CD4-positive, alpha-beta T cell (primary cell): Measurements from ENCODE around the gene ATG2A. TPM values are rescaled to one million over a fixed set of nuclear protein-coding genes. Genes with fewer than 3 reads are reported as not detected.

Source experiments
- ATAC-seq: fragments of 200-7000 bp; cut with Tn5 transposase; one replicate; pipeline ENCODE4 v1.10.0; 2022; ENCODE audit warnings: mild to moderate bottlenecking; ENCODE audit not compliant: poor library complexity
- CTCF ChIA-PET: fragments of 350-600 bp; sonication (Branson Sonifier 250); formaldehyde crosslinking; loops from one replicate; lab custom pipeline; 2021; ENCODE audit warnings: antibody characterized with exemption, inconsistent platforms; lab: Charles Lee
- POLR2A ChIA-PET: fragments of 350-600 bp; sonication (Branson Sonifier 250); formaldehyde crosslinking; loops from one replicate; lab custom pipeline; 2021; ENCODE audit warnings: antibody characterized with exemption, inconsistent platforms; lab: Charles Lee
- DNase-seq, 14 experiments: peaks; one replicate each; pipeline ENCODE4 v3.0.0-alpha.2; 2013 to 2020; ENCODE audit warnings: mixed read lengths in 2 of 14
- H3K27ac ChIP-seq, 2 donors: one replicate each; pipeline versions ENCODE4 v1.5.1 to v1.7.0; 2013; ENCODE audit warnings: low read length in 2 of 2, low read depth in 1 of 2, mild to moderate bottlenecking in 1 of 2
- H3K27me3 ChIP-seq, 2 experiments: 1 replicate in 1 of 2; 2 replicates in 1 of 2; pipeline versions ENCODE4 v1.6.1 to v1.7.0; 2013; ENCODE audit warnings: low read length in 2 of 2, control low read depth in 1 of 2, mild to moderate bottlenecking in 1 of 2, moderate library complexity in 1 of 2; ENCODE audit not compliant: insufficient read depth in 2 of 2, control insufficient read depth in 1 of 2
- H3K36me3 ChIP-seq: one replicate; pipeline ENCODE4 v1.6.1; 2013; ENCODE audit warnings: low read length, control low read depth; ENCODE audit not compliant: insufficient read depth
- H3K4me1 ChIP-seq: one replicate; pipeline ENCODE4 v1.6.1; 2013; ENCODE audit warnings: low read length, control low read depth; ENCODE audit not compliant: insufficient read depth
- H3K4me3 ChIP-seq: one replicate; pipeline ENCODE4 v1.5.1; 2013; ENCODE audit warnings: mild to moderate bottlenecking, low read length, moderate library complexity
- H3K9me3 ChIP-seq, 2 experiments: 1 replicate in 1 of 2; 2 replicates in 1 of 2; pipeline versions ENCODE4 v1.6.1 to v1.7.0; 2013; ENCODE audit warnings: low read length in 2 of 2, mild to moderate bottlenecking in 2 of 2, control low read depth in 1 of 2, moderate library complexity in 1 of 2; ENCODE audit not compliant: control insufficient read depth in 1 of 2, insufficient read depth in 1 of 2
- H3K27ac Mint-ChIP-seq: one replicate; pipeline ENCODE4 v1.8.0; 2020; ENCODE audit warnings: mixed read lengths
- H3K27me3 Mint-ChIP-seq: one replicate; pipeline ENCODE4 v1.8.0; 2021; ENCODE audit warnings: mixed read lengths
- H3K36me3 Mint-ChIP-seq: one replicate; pipeline ENCODE4 v1.8.0; 2021; ENCODE audit warnings: low read depth, mixed read lengths
- H3K4me1 Mint-ChIP-seq: one replicate; pipeline ENCODE4 v1.8.0; 2021; ENCODE audit warnings: low read depth, mixed read lengths
- H3K4me3 Mint-ChIP-seq: one replicate; pipeline ENCODE4 v1.8.0; 2020; ENCODE audit warnings: mild to moderate bottlenecking, mixed read lengths
- H3K9me3 Mint-ChIP-seq: one replicate; pipeline ENCODE4 v1.8.0; 2020; ENCODE audit warnings: mixed read lengths
- CTCF ChIP-seq: fragments of 200-600 bp; IDR thresholded peaks from one replicate; pipeline ENCODE4 v1.8.0; 2022; ENCODE audit warnings: antibody characterized with exemption, mild to moderate bottlenecking
- intact Hi-C, 2 experiments: fragments of 100-400 bp; cut with DNase I in 1 of 2; cut with micrococcal nuclease in 1 of 2; formaldehyde crosslinking; loops; one replicate each; pipeline versions ENCODE4 v1.15.1 to v1.9.0; 2023 to 2025; cut with DNase I, micrococcal nuclease
- total RNA-seq, 174 experiments: library from RNA in 2 of 174; stranded (reverse) in 2 of 174; gene quantifications; one replicate each; pipeline ENCODE4 v1.2.3 and lab custom pipeline; 2021 to 2026

The ATG2A gene
- total RNA-seq, 2 experiments from 2014 or later = 189 to 198 TPM

DNA sequence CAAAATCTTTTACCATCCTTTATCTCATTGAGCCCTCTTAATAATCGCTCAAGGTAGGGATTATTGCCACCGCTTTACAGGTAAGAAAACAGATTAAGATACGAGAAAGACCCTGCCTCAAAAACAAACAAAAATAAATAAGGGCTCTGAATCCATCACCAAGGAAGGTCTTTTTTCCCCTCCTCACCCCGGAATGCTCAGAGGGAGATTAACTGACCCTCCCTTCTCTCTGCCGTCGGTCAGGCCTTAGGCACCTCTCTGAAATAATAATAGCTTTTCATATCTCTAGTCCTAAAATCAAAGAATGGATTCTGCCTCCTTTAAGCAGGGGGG lies 620 bp upstream of the ATG2A start:
- Histone ChIP-seq H3K4me3 (peak overlapping the region; percentile 43), H3K4me1 (peaks cover 33% of the 10 kb centered on the region), H3K27ac (peak overlapping the region; percentile 54 to 57), H3K9me3 (no peaks in the 10 kb centered on the region), H3K36me3 (peaks cover 16% of the 10 kb centered on the region), H3K27me3 (no peaks in the 10 kb centered on the region)
- H3K4me1 Mint-ChIP-seq = peaks cover 26% of the 10 kb centered on the region
- no peaks in the 10 kb centered on the region for H3K9me3 Mint-ChIP-seq
- H3K4me3 Mint-ChIP-seq = peak overlapping the region; percentile 93
- DNase-seq = no peak
- H3K27me3 Mint-ChIP-seq = no peaks in the 10 kb centered on the region
- TF ChIP-seq CTCF = no peak
- H3K27ac Mint-ChIP-seq = peak overlapping the region; percentile 81
- peaks cover 28% of the 10 kb centered on the region for H3K36me3 Mint-ChIP-seq
- ATAC-seq = no peak
- intact Hi-C loops = loop anchor here (1.0 to 5.0 kb wide), 5 partner anchors 39 to 215 kb away; partner anchors contain the start of genes SNX15 (in 2 of the 2), EHD1 (in 1 of the 2), FAU (in 1 of the 2) and MAJIN (in 1 of the 2)
- CTCF ChIA-PET = no interaction called here
- POLR2A ChIA-PET = interaction anchor here (1.2 kb wide), 1 partner anchor 123 kb away, joined by 5 read pairs; the partner anchor contains the start of gene SAC3D1

DNA sequence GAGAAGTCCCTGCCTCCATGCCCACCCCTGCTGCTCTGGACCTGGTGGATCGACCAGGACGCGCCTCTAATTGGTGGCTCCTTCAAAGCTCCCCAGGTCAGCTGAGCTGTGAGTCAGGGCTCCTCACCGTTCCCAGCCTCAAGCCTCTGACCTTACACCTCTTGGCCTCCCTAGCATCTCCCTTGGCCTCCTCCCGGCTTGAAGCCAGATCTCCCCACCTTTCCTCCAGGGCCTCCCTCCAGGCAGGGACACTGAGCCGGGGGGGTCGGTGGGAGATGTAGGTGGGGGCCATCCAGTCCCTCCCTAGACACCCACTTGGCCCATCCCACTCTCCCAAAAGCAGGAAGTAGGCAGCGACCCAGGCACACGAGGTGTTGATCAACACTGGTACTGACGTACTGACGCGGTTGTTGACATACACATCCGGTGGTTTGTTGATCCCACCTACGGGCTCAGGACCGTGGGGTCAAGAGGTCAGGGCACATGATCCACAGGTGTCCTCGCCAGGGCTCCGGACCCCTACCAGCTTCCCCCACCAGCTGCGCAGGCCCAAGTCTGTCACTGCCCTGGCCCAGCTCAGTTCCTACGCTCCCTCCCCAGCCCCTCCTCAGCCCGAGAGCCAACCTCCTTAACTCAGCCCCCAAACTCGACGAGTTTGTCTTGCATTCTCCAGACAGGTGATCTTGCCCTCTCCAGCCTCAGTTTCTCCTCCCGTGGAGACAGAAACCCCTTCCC lies 802 bp downstream of the ATG2A start:
- Mint-ChIP-seq H3K9me3 (no peaks in the 10 kb centered on the region), H3K27me3 (no peaks in the 10 kb centered on the region), H3K4me1 (peaks cover 26% of the 10 kb centered on the region), H3K27ac (peak overlapping the region; percentile 81), H3K36me3 (peaks cover 39% of the 10 kb centered on the region), H3K4me3 (peak overlapping the region; percentile 93)
- intact Hi-C loops = loop anchor here (2.0 to 5.0 kb wide), 4 partner anchors 37 to 216 kb away; partner anchors contain the start of genes EHD1 (in 1 of the 2), FAU (in 1 of the 2), MAJIN (in 1 of the 2) and MRPL49 (in 1 of the 2)
- CTCF ChIA-PET = no interaction called here
- no peaks in the 10 kb centered on the region for H3K9me3 ChIP-seq
- POLR2A ChIA-PET = interaction anchor here (0.6 to 2.4 kb wide), 6 partner anchors 9 to 670 kb away, joined by 3 to 9 read pairs (median 3); partner anchors contain the start of genes MAJIN, PPP2R5B and SF1
- peak overlapping the region; percentile 89 for H3K4me3 ChIP-seq
- peaks cover 29% of the 10 kb centered on the region for H3K36me3 ChIP-seq
- no peak for TF ChIP-seq CTCF
- no peaks in the 10 kb centered on the region for H3K27me3 ChIP-seq
- DNase-seq = peak in 12 of 14 experiments; percentile 12 to 82 (median 36)
- ATAC-seq = no peak
- peak overlapping the region; percentile 66 to 78 for H3K27ac ChIP-seq
- H3K4me1 ChIP-seq = peaks cover 33% of the 10 kb centered on the region

DNA sequence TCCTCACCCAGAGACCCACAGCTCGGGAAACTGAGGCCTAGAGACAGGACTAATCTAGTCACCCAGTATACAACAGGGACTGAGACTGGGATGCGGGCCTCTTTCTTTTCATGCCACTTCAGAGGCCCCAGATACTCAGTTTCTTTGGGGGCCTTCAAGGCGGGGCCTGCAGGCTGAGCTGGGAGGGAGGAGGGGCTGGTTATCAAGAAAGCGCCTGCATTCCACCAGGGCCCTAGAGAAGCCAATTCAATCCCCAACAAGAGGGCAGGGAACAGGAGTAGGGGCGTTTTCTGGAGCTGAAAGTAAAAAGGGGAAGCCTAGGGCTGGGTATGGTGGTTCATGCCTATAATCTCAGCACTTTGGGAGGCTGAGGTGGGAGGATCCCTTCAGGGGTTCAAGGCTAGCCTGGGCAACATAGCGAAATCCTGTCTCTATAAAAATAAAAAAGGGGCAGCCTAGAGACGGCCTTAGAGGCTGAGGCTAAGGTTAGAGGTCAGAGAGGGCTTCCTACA lies 1.6 kb downstream of the ATG2A start:
- H3K27ac ChIP-seq = peak overlapping the region in 1 of 2 donors; percentile 78
- intact Hi-C loops = loop anchor here (5.0 kb wide), 3 partner anchors 57 to 217 kb away; partner anchors contain the start of genes FAU (in 1 of the 2), MAJIN (in 1 of the 2), MRPL49 (in 1 of the 2) and SYVN1 (in 1 of the 2)
- no peaks in the 10 kb centered on the region for H3K27me3 ChIP-seq
- DNase-seq (no peak), ATAC-seq (no peak)
- H3K4me1 ChIP-seq = peaks cover 33% of the 10 kb centered on the region
- peaks cover 36% of the 10 kb centered on the region for H3K36me3 ChIP-seq
- Mint-ChIP-seq H3K27ac (peak overlapping the region; percentile 81), H3K36me3 (peaks cover 45% of the 10 kb centered on the region), H3K4me1 (peaks cover 26% of the 10 kb centered on the region), H3K4me3 (peak overlapping the region; percentile 93), H3K9me3 (no peaks in the 10 kb centered on the region), H3K27me3 (no peaks in the 10 kb centered on the region)
- ChIA-PET POLR2A (interaction anchor here (1.2 to 2.4 kb wide), 4 partner anchors 10 to 137 kb away, joined by 3 to 9 read pairs (median 3); partner anchors contain the start of genes PPP2R5B and SF1), CTCF (interaction anchor here (1.6 kb wide), 1 partner anchor 27 kb away, joined by 6 read pairs; no protein-coding TSS in a partner anchor)
- H3K4me3 ChIP-seq = no peak overlapping the region
- no peak for TF ChIP-seq CTCF
- H3K9me3 ChIP-seq = no peaks in the 10 kb centered on the region
